WTC11 (cell line): ENCODE data around the gene LRCH2. TPM values are rescaled to one million over a fixed set of nuclear protein-coding genes. Genes with fewer than 3 reads are reported as not detected.

Experiments used
- ATAC-seq: fragments of 200-7000 bp; cut with Tn5 transposase; 2 replicates; pipeline ENCODE4 v1.10.0; 2021; ENCODE audit warnings: mild to moderate bottlenecking, moderate library complexity
- CTCF ChIA-PET: fragments of 300-600 bp; sonication (Branson Sonifier 250); formaldehyde crosslinking; loops from one replicate; lab custom pipeline; 2021; ENCODE audit warnings: antibody characterized with exemption; lab: Charles Lee
- POLR2A ChIA-PET: fragments of 350-600 bp; sonication (Branson Sonifier 250); formaldehyde crosslinking; loops from one replicate; lab custom pipeline; 2021; ENCODE audit warnings: antibody characterized with exemption; lab: Charles Lee
- DNase-seq: peaks from one replicate; pipeline ENCODE4 v3.0.0; 2021; ENCODE audit warnings: low spot score
- H3K27ac Mint-ChIP-seq: 2 replicates; pipeline ENCODE4 v1.8.0; 2021; ENCODE audit warnings: mixed read lengths
- H3K27me3 Mint-ChIP-seq: 2 replicates; pipeline ENCODE4 v1.8.0; 2021; ENCODE audit warnings: low read depth, mild to moderate bottlenecking, moderate library complexity, mixed read lengths
- H3K36me3 Mint-ChIP-seq: 2 replicates; pipeline ENCODE4 v1.8.0; 2021; ENCODE audit warnings: mixed read lengths
- H3K4me1 Mint-ChIP-seq: 2 replicates; pipeline ENCODE4 v1.8.0; 2022; ENCODE audit warnings: mixed read lengths
- H3K4me3 Mint-ChIP-seq: 2 replicates; pipeline ENCODE4 v1.8.0; 2021; ENCODE audit warnings: mild to moderate bottlenecking, moderate library complexity, mixed read lengths
- H3K9me3 Mint-ChIP-seq: 2 replicates; pipeline ENCODE4 v1.8.0; 2021; ENCODE audit warnings: mixed read lengths
- CREB1 ChIP-seq: sonication (generic); formaldehyde crosslinking; IDR thresholded peaks from 2 replicates; pipeline ENCODE4 v1.8.0; 2023; ENCODE audit warnings: mild to moderate bottlenecking, missing genetic modification reagents
- HMGA2 ChIP-seq: fragments of 250-450 bp; sonication (Bioruptor Pico); IDR thresholded peaks from 2 replicates; pipeline ENCODE4 v1.4.0; 2021; ENCODE audit warnings: mild to moderate bottlenecking, moderate library complexity
- NFYB ChIP-seq: sonication (generic); formaldehyde crosslinking; conservative IDR thresholded peaks from 2 replicates; pipeline ENCODE4 v1.8.0; 2022; ENCODE audit warnings: low read depth, missing genetic modification reagents
- OVOL2 ChIP-seq: fragments of 250-450 bp; sonication (Bioruptor Pico); IDR thresholded peaks from 2 replicates; pipeline ENCODE4 v1.9.0; 2021; ENCODE audit warnings: mild to moderate bottlenecking, borderline replicate concordance
- total RNA-seq: library from RNA; stranded (reverse); gene quantifications from 3 replicates; pipeline ENCODE4 v1.2.3, GENCODE V29; 2021
- TF ChIP-seq, protein P1 (sequence below): sonication (generic); formaldehyde crosslinking; IDR thresholded peaks from 2 replicates; pipeline ENCODE4 v1.8.1; 2022; ENCODE audit warnings: mild to moderate bottlenecking, missing genetic modification reagents, moderate library complexity, borderline replicate concordance
- TF ChIP-seq, protein P2 (sequence below): sonication (generic); formaldehyde crosslinking; IDR thresholded peaks from 2 replicates; pipeline ENCODE4 v1.8.1; 2022; ENCODE audit warnings: low read depth, missing genetic modification reagents, borderline replicate concordance
- TF ChIP-seq, protein P3 (sequence below): sonication (generic); formaldehyde crosslinking; conservative IDR thresholded peaks from 2 replicates; pipeline ENCODE4 v1.8.1; 2022; ENCODE audit warnings: mild to moderate bottlenecking, missing genetic modification reagents
- TF ChIP-seq, protein P4 (sequence below): sonication (generic); formaldehyde crosslinking; IDR thresholded peaks from 2 replicates; pipeline ENCODE4 v1.8.0; 2023; ENCODE audit warnings: mild to moderate bottlenecking, missing genetic modification reagents
- TF ChIP-seq, protein P5 (sequence below): fragments of 250-450 bp; sonication (Bioruptor Pico); IDR thresholded peaks from 2 replicates; pipeline ENCODE4 v1.9.0; 2021; ENCODE audit warnings: moderate library complexity, mild to moderate bottlenecking, inconsistent platforms, borderline replicate concordance
- TF ChIP-seq, protein P6 (sequence below): sonication (generic); formaldehyde crosslinking; IDR thresholded peaks from 2 replicates; pipeline ENCODE4 v1.8.0; 2023; ENCODE audit warnings: missing genetic modification reagents, mild to moderate bottlenecking, borderline replicate concordance
- TF ChIP-seq, protein P7 (sequence below): fragments of 250-450 bp; sonication (Bioruptor Pico); IDR thresholded peaks from 2 replicates; pipeline ENCODE4 v1.9.0; 2021; ENCODE audit warnings: mild to moderate bottlenecking

The LRCH2 gene
- total RNA-seq, 1 experiment from 2014 or later: 3.8 TPM

DNA sequence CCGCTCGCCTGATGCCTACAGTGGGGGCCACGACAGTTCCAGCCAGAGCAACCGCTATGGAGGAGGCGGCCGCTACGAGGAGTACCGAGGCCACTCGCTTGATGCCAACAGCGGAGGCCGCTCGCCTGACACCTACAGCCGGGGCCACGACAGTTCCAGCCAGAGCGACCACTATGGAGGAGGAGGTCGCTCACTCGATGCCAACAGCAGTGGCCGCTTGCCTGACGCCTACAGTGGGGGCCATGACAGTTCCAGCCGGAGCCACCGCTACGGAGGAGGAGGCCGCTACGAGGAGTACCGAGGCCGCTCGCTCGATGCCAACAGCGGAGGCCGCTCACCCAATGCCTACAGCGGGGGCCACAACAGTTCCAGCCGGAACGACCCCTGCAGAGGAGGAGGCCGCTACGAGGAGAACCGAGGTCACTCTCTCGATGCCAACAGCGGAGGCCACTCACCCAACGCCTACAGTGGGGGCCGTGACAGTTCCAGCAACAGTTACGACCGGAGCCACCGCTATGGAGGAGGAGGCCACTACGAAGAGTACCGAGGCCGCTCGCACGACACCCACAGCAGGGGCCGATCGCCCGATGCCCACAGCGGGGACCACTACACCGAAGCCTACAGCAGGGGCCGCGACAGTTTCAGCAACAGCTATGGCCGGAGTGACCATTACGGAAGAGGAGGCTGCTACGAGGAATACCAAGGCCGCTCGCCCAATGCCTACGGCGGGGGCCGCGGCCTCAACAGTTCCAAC lies 42.2 kb downstream of the LRCH2 start (continued):
- TF ChIP-seq, protein P1, sequence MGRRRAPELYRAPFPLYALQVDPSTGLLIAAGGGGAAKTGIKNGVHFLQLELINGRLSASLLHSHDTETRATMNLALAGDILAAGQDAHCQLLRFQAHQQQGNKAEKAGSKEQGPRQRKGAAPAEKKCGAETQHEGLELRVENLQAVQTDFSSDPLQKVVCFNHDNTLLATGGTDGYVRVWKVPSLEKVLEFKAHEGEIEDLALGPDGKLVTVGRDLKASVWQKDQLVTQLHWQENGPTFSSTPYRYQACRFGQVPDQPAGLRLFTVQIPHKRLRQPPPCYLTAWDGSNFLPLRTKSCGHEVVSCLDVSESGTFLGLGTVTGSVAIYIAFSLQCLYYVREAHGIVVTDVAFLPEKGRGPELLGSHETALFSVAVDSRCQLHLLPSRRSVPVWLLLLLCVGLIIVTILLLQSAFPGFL: no peak
- no peak for TF ChIP-seq NFYB (CRISPR knock-in tag)
- TF ChIP-seq, all 79 proteins: peak for 0

DNA sequence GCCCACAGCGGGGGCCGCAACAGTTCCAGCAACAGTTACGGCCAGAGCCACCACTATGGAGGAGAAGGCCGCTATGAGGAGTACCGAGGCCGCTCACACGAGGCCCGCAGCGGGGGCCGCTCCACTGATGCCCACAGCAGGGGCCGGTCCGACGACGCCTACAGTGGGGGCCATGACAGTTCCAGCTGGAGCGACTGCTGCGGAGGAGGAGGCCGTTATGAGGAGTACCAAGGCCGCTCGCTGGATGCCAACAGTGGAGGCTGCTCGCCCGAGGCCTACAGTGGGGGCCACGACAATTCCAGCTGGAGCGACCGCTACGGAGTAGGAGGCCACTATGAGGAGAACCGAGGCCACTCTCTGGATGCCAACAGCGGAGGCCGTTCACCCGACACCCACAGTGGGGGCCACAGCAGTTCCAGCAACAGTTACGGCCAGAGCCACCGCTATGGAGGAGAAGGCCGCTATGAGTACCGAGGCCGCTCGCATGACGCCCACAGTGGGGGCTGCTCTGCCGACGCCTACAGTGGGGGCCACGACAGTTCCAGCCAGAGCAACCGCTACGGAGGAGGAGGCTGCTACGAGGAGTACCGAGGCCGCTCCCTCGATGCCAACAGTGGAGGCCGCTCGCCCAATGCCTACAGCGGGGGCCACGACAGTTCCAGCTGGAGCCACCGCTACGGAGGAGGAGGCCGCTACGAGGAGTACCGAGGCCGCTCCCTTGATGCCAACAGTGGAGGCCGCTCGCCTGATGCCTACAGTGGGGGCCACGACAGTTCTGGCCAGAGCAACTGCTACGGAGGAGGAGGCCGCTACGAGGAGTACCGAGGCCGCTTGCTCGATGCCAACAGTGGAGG lies 43.0 kb downstream of the LRCH2 start:
- H3K27ac Mint-ChIP-seq: no peak overlapping the region
- no peak overlapping the region for H3K4me3 Mint-ChIP-seq
- no peak for ATAC-seq
- no peaks in the 10 kb centered on the region for H3K36me3 Mint-ChIP-seq
- TF ChIP-seq HMGA2 (CRISPR knock-in tag) (no peak), CREB1 (CRISPR knock-in tag) (no peak), OVOL2 (no peak)
- TF ChIP-seq, protein P2, sequence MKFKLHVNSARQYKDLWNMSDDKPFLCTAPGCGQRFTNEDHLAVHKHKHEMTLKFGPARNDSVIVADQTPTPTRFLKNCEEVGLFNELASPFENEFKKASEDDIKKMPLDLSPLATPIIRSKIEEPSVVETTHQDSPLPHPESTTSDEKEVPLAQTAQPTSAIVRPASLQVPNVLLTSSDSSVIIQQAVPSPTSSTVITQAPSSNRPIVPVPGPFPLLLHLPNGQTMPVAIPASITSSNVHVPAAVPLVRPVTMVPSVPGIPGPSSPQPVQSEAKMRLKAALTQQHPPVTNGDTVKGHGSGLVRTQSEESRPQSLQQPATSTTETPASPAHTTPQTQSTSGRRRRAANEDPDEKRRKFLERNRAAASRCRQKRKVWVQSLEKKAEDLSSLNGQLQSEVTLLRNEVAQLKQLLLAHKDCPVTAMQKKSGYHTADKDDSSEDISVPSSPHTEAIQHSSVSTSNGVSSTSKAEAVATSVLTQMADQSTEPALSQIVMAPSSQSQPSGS (CRISPR knock-in tag): no peak
- TF ChIP-seq, protein P3, sequence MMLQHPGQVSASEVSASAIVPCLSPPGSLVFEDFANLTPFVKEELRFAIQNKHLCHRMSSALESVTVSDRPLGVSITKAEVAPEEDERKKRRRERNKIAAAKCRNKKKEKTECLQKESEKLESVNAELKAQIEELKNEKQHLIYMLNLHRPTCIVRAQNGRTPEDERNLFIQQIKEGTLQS: no peak
- TF ChIP-seq, protein P4, sequence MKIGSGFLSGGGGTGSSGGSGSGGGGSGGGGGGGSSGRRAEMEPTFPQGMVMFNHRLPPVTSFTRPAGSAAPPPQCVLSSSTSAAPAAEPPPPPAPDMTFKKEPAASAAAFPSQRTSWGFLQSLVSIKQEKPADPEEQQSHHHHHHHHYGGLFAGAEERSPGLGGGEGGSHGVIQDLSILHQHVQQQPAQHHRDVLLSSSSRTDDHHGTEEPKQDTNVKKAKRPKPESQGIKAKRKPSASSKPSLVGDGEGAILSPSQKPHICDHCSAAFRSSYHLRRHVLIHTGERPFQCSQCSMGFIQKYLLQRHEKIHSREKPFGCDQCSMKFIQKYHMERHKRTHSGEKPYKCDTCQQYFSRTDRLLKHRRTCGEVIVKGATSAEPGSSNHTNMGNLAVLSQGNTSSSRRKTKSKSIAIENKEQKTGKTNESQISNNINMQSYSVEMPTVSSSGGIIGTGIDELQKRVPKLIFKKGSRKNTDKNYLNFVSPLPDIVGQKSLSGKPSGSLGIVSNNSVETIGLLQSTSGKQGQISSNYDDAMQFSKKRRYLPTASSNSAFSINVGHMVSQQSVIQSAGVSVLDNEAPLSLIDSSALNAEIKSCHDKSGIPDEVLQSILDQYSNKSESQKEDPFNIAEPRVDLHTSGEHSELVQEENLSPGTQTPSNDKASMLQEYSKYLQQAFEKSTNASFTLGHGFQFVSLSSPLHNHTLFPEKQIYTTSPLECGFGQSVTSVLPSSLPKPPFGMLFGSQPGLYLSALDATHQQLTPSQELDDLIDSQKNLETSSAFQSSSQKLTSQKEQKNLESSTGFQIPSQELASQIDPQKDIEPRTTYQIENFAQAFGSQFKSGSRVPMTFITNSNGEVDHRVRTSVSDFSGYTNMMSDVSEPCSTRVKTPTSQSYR (CRISPR knock-in tag): no peak
- TF ChIP-seq, protein P1: no peak
- TF ChIP-seq, protein P5, sequence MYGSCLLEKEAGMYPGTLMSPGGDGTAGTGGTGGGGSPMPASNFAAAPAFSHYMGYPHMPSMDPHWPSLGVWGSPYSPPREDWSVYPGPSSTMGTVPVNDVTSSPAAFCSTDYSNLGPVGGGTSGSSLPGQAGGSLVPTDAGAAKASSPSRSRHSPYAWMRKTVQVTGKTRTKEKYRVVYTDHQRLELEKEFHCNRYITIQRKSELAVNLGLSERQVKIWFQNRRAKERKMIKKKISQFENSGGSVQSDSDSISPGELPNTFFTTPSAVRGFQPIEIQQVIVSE (CRISPR knock-in tag): no peak
- TF ChIP-seq, protein P6, sequence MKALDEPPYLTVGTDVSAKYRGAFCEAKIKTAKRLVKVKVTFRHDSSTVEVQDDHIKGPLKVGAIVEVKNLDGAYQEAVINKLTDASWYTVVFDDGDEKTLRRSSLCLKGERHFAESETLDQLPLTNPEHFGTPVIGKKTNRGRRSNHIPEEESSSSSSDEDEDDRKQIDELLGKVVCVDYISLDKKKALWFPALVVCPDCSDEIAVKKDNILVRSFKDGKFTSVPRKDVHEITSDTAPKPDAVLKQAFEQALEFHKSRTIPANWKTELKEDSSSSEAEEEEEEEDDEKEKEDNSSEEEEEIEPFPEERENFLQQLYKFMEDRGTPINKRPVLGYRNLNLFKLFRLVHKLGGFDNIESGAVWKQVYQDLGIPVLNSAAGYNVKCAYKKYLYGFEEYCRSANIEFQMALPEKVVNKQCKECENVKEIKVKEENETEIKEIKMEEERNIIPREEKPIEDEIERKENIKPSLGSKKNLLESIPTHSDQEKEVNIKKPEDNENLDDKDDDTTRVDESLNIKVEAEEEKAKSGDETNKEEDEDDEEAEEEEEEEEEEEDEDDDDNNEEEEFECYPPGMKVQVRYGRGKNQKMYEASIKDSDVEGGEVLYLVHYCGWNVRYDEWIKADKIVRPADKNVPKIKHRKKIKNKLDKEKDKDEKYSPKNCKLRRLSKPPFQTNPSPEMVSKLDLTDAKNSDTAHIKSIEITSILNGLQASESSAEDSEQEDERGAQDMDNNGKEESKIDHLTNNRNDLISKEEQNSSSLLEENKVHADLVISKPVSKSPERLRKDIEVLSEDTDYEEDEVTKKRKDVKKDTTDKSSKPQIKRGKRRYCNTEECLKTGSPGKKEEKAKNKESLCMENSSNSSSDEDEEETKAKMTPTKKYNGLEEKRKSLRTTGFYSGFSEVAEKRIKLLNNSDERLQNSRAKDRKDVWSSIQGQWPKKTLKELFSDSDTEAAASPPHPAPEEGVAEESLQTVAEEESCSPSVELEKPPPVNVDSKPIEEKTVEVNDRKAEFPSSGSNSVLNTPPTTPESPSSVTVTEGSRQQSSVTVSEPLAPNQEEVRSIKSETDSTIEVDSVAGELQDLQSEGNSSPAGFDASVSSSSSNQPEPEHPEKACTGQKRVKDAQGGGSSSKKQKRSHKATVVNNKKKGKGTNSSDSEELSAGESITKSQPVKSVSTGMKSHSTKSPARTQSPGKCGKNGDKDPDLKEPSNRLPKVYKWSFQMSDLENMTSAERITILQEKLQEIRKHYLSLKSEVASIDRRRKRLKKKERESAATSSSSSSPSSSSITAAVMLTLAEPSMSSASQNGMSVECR (CRISPR knock-in tag): no peak
- TF ChIP-seq, protein P7, sequence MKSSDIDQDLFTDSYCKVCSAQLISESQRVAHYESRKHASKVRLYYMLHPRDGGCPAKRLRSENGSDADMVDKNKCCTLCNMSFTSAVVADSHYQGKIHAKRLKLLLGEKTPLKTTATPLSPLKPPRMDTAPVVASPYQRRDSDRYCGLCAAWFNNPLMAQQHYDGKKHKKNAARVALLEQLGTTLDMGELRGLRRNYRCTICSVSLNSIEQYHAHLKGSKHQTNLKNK (CRISPR knock-in tag): no peak
- TF ChIP-seq, all 79 proteins: peak for 0
- ChIA-PET CTCF (no interaction called here), POLR2A (no interaction called here)
- Mint-ChIP-seq H3K27me3 (no peaks in the 10 kb centered on the region), H3K4me1 (no peaks in the 10 kb centered on the region), H3K9me3 (no peaks in the 10 kb centered on the region)
- no peak for DNase-seq
